Neuronal stem cell (in vitro differentiated cells): Measurements from ENCODE around the gene RALY.
A peak's percentile ranks its signal among the peaks of the same experiment; 100 is the strongest.

Experiments
- DNase-seq: peaks from one replicate; pipeline ENCODE4 v3.0.0-alpha.2; 2013; ENCODE audit warnings: low spot score
- H2AFZ ChIP-seq: one replicate; pipeline ENCODE4 v1.6.1; 2013; ENCODE audit warnings: mild to moderate bottlenecking, low read length, inconsistent platforms
- H2AK5ac ChIP-seq: 2 replicates; pipeline ENCODE4 v1.6.1; 2013; ENCODE audit warnings: low read depth, mild to moderate bottlenecking, inconsistent platforms, low read length, moderate library complexity, mixed read lengths
- H2BK120ac ChIP-seq: 2 replicates; pipeline ENCODE4 v1.6.1; 2013; ENCODE audit warnings: low read depth, mild to moderate bottlenecking, inconsistent platforms, low read length, moderate library complexity, mixed read lengths
- H2BK12ac ChIP-seq: one replicate; pipeline ENCODE4 v1.6.1; 2013; ENCODE audit warnings: low read length, inconsistent platforms
- H2BK15ac ChIP-seq: 2 replicates; pipeline ENCODE4 v1.6.1; 2013; ENCODE audit warnings: mild to moderate bottlenecking, low read length, inconsistent platforms, mixed read lengths
- H2BK5ac ChIP-seq: one replicate; pipeline ENCODE4 v1.6.1; 2013; ENCODE audit warnings: inconsistent platforms, mild to moderate bottlenecking, low read length, moderate library complexity
- H3K14ac ChIP-seq: one replicate; pipeline ENCODE4 v1.6.1; 2013; ENCODE audit warnings: low read length, inconsistent platforms
- H3K18ac ChIP-seq: 2 replicates; pipeline ENCODE4 v1.6.1; 2013; ENCODE audit warnings: low read length, inconsistent platforms
- H3K23ac ChIP-seq: 2 replicates; pipeline ENCODE4 v1.6.1; 2013; ENCODE audit warnings: low read depth, mild to moderate bottlenecking, mixed read lengths, low read length, inconsistent platforms; ENCODE audit not compliant: poor library complexity
- H3K27ac ChIP-seq: replicated peaks from 3 replicates; pipeline ENCODE4 v1.5.1; 2013; ENCODE audit warnings: low read length, inconsistent platforms
- H3K27me3 ChIP-seq, 3 experiments: 2 replicates each; pipeline ENCODE4 v1.6.1; 2013; ENCODE audit warnings: low read length in 3 of 3, mild to moderate bottlenecking in 2 of 3, inconsistent platforms in 1 of 3, low read depth in 1 of 3, mixed read lengths in 1 of 3, moderate library complexity in 1 of 3; ENCODE audit not compliant: control insufficient read depth in 3 of 3, insufficient read depth in 3 of 3
- H3K36me3 ChIP-seq, 2 donors: replicated peaks in 1 of 2; 2 replicates each; pipeline ENCODE4 v1.6.1; 2013; ENCODE audit warnings: low read length in 2 of 2; ENCODE audit not compliant: control insufficient read depth in 2 of 2, insufficient read depth in 2 of 2
- H3K4ac ChIP-seq: 2 replicates; pipeline ENCODE4 v1.6.1; 2013; ENCODE audit warnings: inconsistent platforms, mild to moderate bottlenecking, low read length, moderate library complexity
- H3K4me1 ChIP-seq, 2 donors: 1 replicate in 1 of 2; 2 replicates in 1 of 2; pipeline ENCODE4 v1.6.1; 2013; ENCODE audit warnings: low read length in 2 of 2, low read depth in 1 of 2; ENCODE audit not compliant: control insufficient read depth in 2 of 2, insufficient read depth in 1 of 2
- H3K4me2 ChIP-seq: one replicate; pipeline ENCODE4 v1.6.1; 2013; ENCODE audit warnings: mild to moderate bottlenecking, low read length, inconsistent platforms; ENCODE audit not compliant: insufficient read depth, poor library complexity, severe bottlenecking
- H3K4me3 ChIP-seq, 2 donors: 2 replicates each; pipeline ENCODE4 v1.5.1; 2013; ENCODE audit warnings: low read length in 2 of 2, mild to moderate bottlenecking in 2 of 2, inconsistent platforms in 1 of 2, moderate library complexity in 1 of 2
- H3K79me1 ChIP-seq: one replicate; pipeline ENCODE4 v1.6.1; 2013; ENCODE audit warnings: low read depth, mild to moderate bottlenecking, inconsistent platforms, low read length, moderate library complexity
- H3K9ac ChIP-seq: one replicate; pipeline ENCODE4 v1.6.1; 2013; ENCODE audit warnings: mild to moderate bottlenecking, low read depth, low read length, inconsistent platforms; ENCODE audit not compliant: poor library complexity
- H3K9me3 ChIP-seq, 2 donors: replicated peaks in 1 of 2; 2 replicates each; pipeline versions ENCODE3 to v1.6.1; 2013; ENCODE audit warnings: low read length in 2 of 2, mild to moderate bottlenecking in 2 of 2, inconsistent platforms in 1 of 2, low read depth in 1 of 2, mixed read lengths in 1 of 2, moderate library complexity in 1 of 2; ENCODE audit not compliant: control insufficient read depth in 2 of 2, insufficient read depth in 1 of 2
- H4K8ac ChIP-seq: one replicate; pipeline ENCODE4 v1.6.1; 2013; ENCODE audit warnings: low read depth, mild to moderate bottlenecking, inconsistent platforms, low read length, moderate library complexity
- H4K91ac ChIP-seq: one replicate; pipeline ENCODE4 v1.6.1; 2013; ENCODE audit warnings: low read length, low read depth, mild to moderate bottlenecking, inconsistent platforms; ENCODE audit not compliant: poor library complexity
- WGBS, 2 donors: extraction: QIAGEN DNeasy Blood & Tissue Kit; methylation state at CpG; one replicate each; pipeline ENCODE4 v1.1.7; 2013; ENCODE audit warnings: missing lambda C conversion rate in 2 of 2, mixed read lengths in 1 of 2; ENCODE audit not compliant: insufficient read length in 2 of 2, insufficient replicate concordance in 1 of 2; ENCODE audit errors: extremely low coverage in 2 of 2; 5-methylcytosine and 5-hydroxymethylcytosine counted together

RALY gene

GRCh38 chr20:34030456-34030855 lies 36.7 kb downstream of the RALY start:
- Histone ChIP-seq H3K18ac (no peak overlapping the region), H3K14ac (no peak overlapping the region), H3K36me3 (peaks cover 5 to 55% of the 10 kb centered on the region in 2 donors), H4K8ac (no peak overlapping the region), H3K4ac (no peak overlapping the region), H3K27me3 (no peaks in the 10 kb centered on the region), H3K9ac (no peak overlapping the region), H2BK12ac (no peak overlapping the region), H2BK5ac (no peak overlapping the region), H2BK120ac (no peak overlapping the region), H3K4me1 (peaks cover 0 to 14% of the 10 kb centered on the region in 2 donors), H3K79me1 (no peaks in the 10 kb centered on the region), H3K27ac (no peak overlapping the region), H2AK5ac (no peak overlapping the region), H3K23ac (no peak overlapping the region), H3K4me3 (no peak overlapping the region), H2BK15ac (no peak overlapping the region), H4K91ac (no peak overlapping the region), H3K9me3 (peaks cover 0 to 9% of the 10 kb centered on the region in 2 donors), H2AFZ (no peak overlapping the region), H3K4me2 (no peak overlapping the region)
- WGBS, 2 donors = no CpG with 5 or more reads among the region's 1 CpG
- no peak for DNase-seq

GRCh38 chr20:34033903-34034302 lies 40.2 kb downstream of the RALY start:
- no peak overlapping the region for H3K4me2 ChIP-seq
- no peak overlapping the region for H3K14ac ChIP-seq
- no peaks in the 10 kb centered on the region for H3K27me3 ChIP-seq
- H2BK15ac ChIP-seq = no peak overlapping the region
- H2BK5ac ChIP-seq = no peak overlapping the region
- no CpG with 5 or more reads among the region's 4 CpGs for WGBS, 2 donors
- H3K4me1 ChIP-seq = peaks cover 4 to 14% of the 10 kb centered on the region in 2 donors
- no peak overlapping the region for H3K4ac ChIP-seq
- H4K91ac ChIP-seq = no peak overlapping the region
- DNase-seq = no peak
- peaks cover 0 to 19% of the 10 kb centered on the region in 2 donors for H3K9me3 ChIP-seq
- H2AFZ ChIP-seq = no peak overlapping the region
- no peak overlapping the region for H2BK12ac ChIP-seq
- H3K9ac ChIP-seq = no peak overlapping the region
- H3K36me3 ChIP-seq = peaks cover 5 to 72% of the 10 kb centered on the region in 2 donors
- no peaks in the 10 kb centered on the region for H3K79me1 ChIP-seq
- no peak overlapping the region for H2AK5ac ChIP-seq
- no peak overlapping the region for H2BK120ac ChIP-seq
- no peak overlapping the region for H4K8ac ChIP-seq
- no peak overlapping the region for H3K18ac ChIP-seq
- no peak overlapping the region for H3K4me3 ChIP-seq
- no peak overlapping the region for H3K27ac ChIP-seq
- no peak overlapping the region for H3K23ac ChIP-seq

GRCh38 chr20:34037121-34037520 lies 43.4 kb downstream of the RALY start:
- H3K27me3 ChIP-seq = no peaks in the 10 kb centered on the region
- no peak overlapping the region for H2BK120ac ChIP-seq
- no CpG with 5 or more reads among the region's 4 CpGs for WGBS, 2 donors
- no peak overlapping the region for H2BK12ac ChIP-seq
- no peak overlapping the region for H3K4ac ChIP-seq
- H3K27ac ChIP-seq = no peak overlapping the region
- H3K18ac ChIP-seq = no peak overlapping the region
- peak overlapping the region; percentile 9 for H3K14ac ChIP-seq
- no peak overlapping the region for H3K23ac ChIP-seq
- H2BK5ac ChIP-seq = no peak overlapping the region
- H3K4me2 ChIP-seq = no peak overlapping the region
- peaks cover 4 to 15% of the 10 kb centered on the region in 2 donors for H3K4me1 ChIP-seq
- no peak overlapping the region for H4K8ac ChIP-seq
- DNase-seq = no peak
- no peak overlapping the region for H3K9ac ChIP-seq
- no peak overlapping the region for H2BK15ac ChIP-seq
- peaks cover 3 to 56% of the 10 kb centered on the region in 2 donors for H3K36me3 ChIP-seq
- no peak overlapping the region for H4K91ac ChIP-seq
- H3K79me1 ChIP-seq = peaks cover 2% of the 10 kb centered on the region
- no peak overlapping the region for H2AK5ac ChIP-seq
- H3K9me3 ChIP-seq = peaks cover 0 to 19% of the 10 kb centered on the region in 2 donors
- no peak overlapping the region for H2AFZ ChIP-seq
- H3K4me3 ChIP-seq = no peak overlapping the region

GRCh38 chr20:34037767-34038166 lies 44.1 kb downstream of the RALY start:
- Histone ChIP-seq H4K8ac (no peak overlapping the region), H3K18ac (no peak overlapping the region), H3K27ac (no peak overlapping the region)

More at GRCh38 chr20:34037767-34038166, 44.1 kb downstream of the RALY start:
- Histone ChIP-seq H2BK5ac (no peak overlapping the region), H4K91ac (no peak overlapping the region), H3K79me1 (peaks cover 2% of the 10 kb centered on the region), H2AK5ac (no peak overlapping the region), H2BK12ac (no peak overlapping the region), H3K4me2 (no peak overlapping the region), H3K4me1 (peaks cover 4 to 15% of the 10 kb centered on the region in 2 donors), H3K9ac (no peak overlapping the region), H3K27me3 (no peaks in the 10 kb centered on the region), H3K4ac (no peak overlapping the region), H2BK120ac (no peak overlapping the region), H3K4me3 (no peak overlapping the region), H3K9me3 (peaks cover 0 to 19% of the 10 kb centered on the region in 2 donors), H2AFZ (no peak overlapping the region), H3K23ac (no peak overlapping the region), H3K36me3 (peaks cover 3 to 53% of the 10 kb centered on the region in 2 donors), H2BK15ac (no peak overlapping the region), H3K14ac (no peak overlapping the region)
- no peak for DNase-seq
- no CpG with 5 or more reads among the region's 2 CpGs for WGBS, 2 donors
